Lung (tissue), 12 donors: Measurements from ENCODE around the gene QKI. TPM values are rescaled to one million over a fixed set of nuclear protein-coding genes. Genes with fewer than 3 reads are reported as not detected.

Experiments
- ATAC-seq: fragments of 200-7000 bp; cut with Tn5 transposase; one replicate; pipeline ENCODE4 v1.9.1; 2020; ENCODE audit warnings: moderate number of reproducible peaks; ENCODE audit not compliant: insufficient read depth, low FRiP score
- DNase-seq, 3 donors: peaks; one replicate each; pipeline ENCODE4 v3.0.0-alpha.2; 2013 to 2017
- H3K27ac ChIP-seq, 2 donors: one replicate each; pipeline ENCODE4 v1.5.1; 2013; ENCODE audit warnings: mild to moderate bottlenecking in 2 of 2, moderate library complexity in 2 of 2, control low read depth in 1 of 2, inconsistent platforms in 1 of 2, low read depth in 1 of 2, low read length in 1 of 2
- H3K27me3 ChIP-seq, 3 donors: one replicate each; pipeline ENCODE4 v1.5.1; 2013; ENCODE audit warnings: low read length in 2 of 3; ENCODE audit not compliant: control insufficient read depth in 3 of 3, insufficient read depth in 3 of 3
- H3K36me3 ChIP-seq, 4 donors: one replicate each; pipeline ENCODE4 v1.5.1; 2013; ENCODE audit warnings: low read length in 4 of 4, mild to moderate bottlenecking in 1 of 4, moderate library complexity in 1 of 4; ENCODE audit not compliant: control insufficient read depth in 4 of 4, insufficient read depth in 4 of 4
- H3K4me1 ChIP-seq, 5 donors: one replicate each; pipeline ENCODE4 v1.5.1; 2013; ENCODE audit warnings: low read length in 5 of 5, mild to moderate bottlenecking in 2 of 5, moderate library complexity in 1 of 5; ENCODE audit not compliant: control insufficient read depth in 5 of 5, insufficient read depth in 5 of 5
- H3K4me3 ChIP-seq: one replicate; pipeline ENCODE4 v1.5.1; 2013; ENCODE audit warnings: mild to moderate bottlenecking, control low read depth, moderate library complexity
- H3K9ac ChIP-seq, 2 donors: one replicate each; pipeline ENCODE4 v1.5.1; 2013; ENCODE audit warnings: low read length in 2 of 2, control low read depth in 1 of 2; ENCODE audit not compliant: insufficient read depth in 1 of 2
- H3K9me3 ChIP-seq, 4 donors: one replicate each; pipeline ENCODE4 v1.5.1; 2013; ENCODE audit warnings: low read length in 3 of 4, mild to moderate bottlenecking in 1 of 4, moderate library complexity in 1 of 4; ENCODE audit not compliant: control insufficient read depth in 4 of 4, insufficient read depth in 3 of 4
- CTCF ChIP-seq: IDR thresholded peaks from 2 replicates; pipeline ENCODE4 v1.5.1; 2012; ENCODE audit warnings: mild to moderate bottlenecking; ENCODE audit errors: control extremely low read depth, extremely low read depth
- WGBS, 2 donors: extraction: QIAGEN DNeasy Blood & Tissue Kit; methylation state at CpG; one replicate each; pipeline ENCODE4 v1.1.7; 2013; 5-methylcytosine and 5-hydroxymethylcytosine counted together
- polyA plus RNA-seq, 2 donors: library from polyadenylated mRNA; stranded (reverse); fragments of 200-250 nt; gene quantifications; one replicate each; pipeline ENCODE4 v1.2.1, GENCODE V29; 2013
- total RNA-seq, 2 donors: library from RNA; depleted of rRNA in 1 of 2; stranded (reverse); fragments of >200 nt in 1 of 2; gene quantifications; one replicate each; pipeline ENCODE4 v1.2.1, GENCODE V29; 2014 to 2021
- donor health status: control.
- donor health status: control.
- donor health status: Bipolar disorder and iron deficiency.
- donor health status: healthy.
- donor health status: DM: yes; HTN: yes; CAD: no.

Gene QKI
- total and polyA plus RNA-seq, 4 donors = 20.6 to 228 (median 114) TPM

- H3K9ac ChIP-seq = peak overlapping the region in 1 of 2 donors; percentile 74
- WGBS, 2 donors = 0 to 1% methylated on average over 62 to 94 of the region's 94 CpGs
- no peaks in the 10 kb centered on the region for H3K27me3 ChIP-seq
- no peak for TF ChIP-seq CTCF
- H3K27ac ChIP-seq = peak overlapping the region; percentile 99 to 100
- H3K4me3 ChIP-seq = peak overlapping the region; percentile 97
- ATAC-seq = no peak
- DNase-seq = peak; percentile 42 to 49 (median 45)
- peaks cover 0 to 4% (median 0%) of the 10 kb centered on the region in 4 donors for H3K36me3 ChIP-seq
- no peaks in the 10 kb centered on the region for H3K9me3 ChIP-seq
- peaks cover 0 to 38% (median 8%) of the 10 kb centered on the region in 5 donors for H3K4me1 ChIP-seq
Observed at GRCh38 chr6:163414946-163415619, 565 bp downstream of the QKI start.

GRCh38 chr6:163415620-163416556 is 1.4 kb downstream of the QKI start:
- whole genome bisulfite sequencing, 2 donors = 0% methylated on average over 52 to 63 of the region's 63 CpGs
- H3K27ac ChIP-seq = peak overlapping the region; percentile 99 to 100
- DNase-seq (peak; percentile 63 to 78 (median 77)), ATAC-seq (no peak)
- peaks cover 0 to 4% (median 0%) of the 10 kb centered on the region in 4 donors for H3K36me3 ChIP-seq
- peaks cover 0 to 47% (median 11%) of the 10 kb centered on the region in 5 donors for H3K4me1 ChIP-seq
- no peaks in the 10 kb centered on the region for H3K9me3 ChIP-seq
- peak overlapping the region; percentile 74 to 97 for H3K9ac ChIP-seq
- no peaks in the 10 kb centered on the region for H3K27me3 ChIP-seq
- peak overlapping the region; percentile 97 for H3K4me3 ChIP-seq
- no peak for TF ChIP-seq CTCF

- no peaks in the 10 kb centered on the region for H3K9me3 ChIP-seq
- ATAC-seq (no peak), DNase-seq (peak; percentile 69 to 95 (median 94))
- peak overlapping the region; percentile 90 to 100 for H3K27ac ChIP-seq
- H3K36me3 ChIP-seq = peaks cover 0 to 4% (median 0%) of the 10 kb centered on the region in 4 donors
- H3K4me1 ChIP-seq = peaks cover 0 to 52% (median 11%) of the 10 kb centered on the region in 5 donors
- WGBS, 2 donors = 3 to 6% methylated on average over 11 of the region's 11 CpGs
- peak overlapping the region; percentile 62 for H3K4me3 ChIP-seq
- H3K27me3 ChIP-seq = no peaks in the 10 kb centered on the region
- TF ChIP-seq CTCF = peak; percentile 46
- H3K9ac ChIP-seq = peak overlapping the region; percentile 46 to 97
Observed at GRCh38 chr6:163416557-163417253, 2.2 kb downstream of the QKI start.
